H1 (cell line): ENCODE results near the gene MGST3. TPM values are rescaled to one million over a fixed set of nuclear protein-coding genes. Genes with fewer than 3 reads are reported as not detected.
A peak's percentile ranks its signal among the peaks of the same experiment; 100 is the strongest.

Experiments used
- CTCF ChIA-PET: fragments of 300-600 bp; sonication (Branson Sonifier 250); formaldehyde crosslinking; loops from one replicate; lab custom pipeline; 2021; ENCODE audit not compliant: partially characterized antibody; lab: Charles Lee
- POLR2A ChIA-PET: fragments of 300-600 bp; sonication (Branson Sonifier 250); formaldehyde crosslinking; loops from one replicate; lab custom pipeline; 2021; ENCODE audit warnings: inconsistent platforms; ENCODE audit not compliant: partially characterized antibody; lab: Charles Lee
- DNase-seq, 2 experiments: peaks; one replicate each; pipeline versions ENCODE4 v3.0.0 to v3.0.0-alpha.2; 2010 to 2022; ENCODE audit warnings: low spot score in 2 of 2, low read depth in 1 of 2, mixed read lengths in 1 of 2
- FAIRE-seq: peaks from 2 replicates; lab custom pipeline; 2011; peaks lifted over from hg19 to GRCh38; lab: Jason Lieb, UNC
- H2AFZ ChIP-seq: 2 replicates; pipeline ENCODE4 v1.8.1; 2012; ENCODE audit warnings: low read length, inconsistent platforms
- H2AK5ac ChIP-seq: 2 replicates; pipeline ENCODE4 v1.6.1; 2013; ENCODE audit warnings: low read depth, low read length
- H2BK120ac ChIP-seq: replicated peaks from 2 replicates; pipeline ENCODE3; 2013; ENCODE audit warnings: low read depth, low read length, inconsistent platforms
- H2BK12ac ChIP-seq: 2 replicates; pipeline ENCODE4 v1.6.1; 2013; ENCODE audit warnings: low read depth, low read length
- H2BK15ac ChIP-seq: 2 replicates; pipeline ENCODE4 v1.6.1; 2013; ENCODE audit warnings: low read length
- H2BK20ac ChIP-seq: 2 replicates; pipeline ENCODE4 v1.6.1; 2013; ENCODE audit warnings: low read length
- H2BK5ac ChIP-seq: 2 replicates; pipeline ENCODE4 v1.6.1; 2013; ENCODE audit warnings: low read depth, low read length
- H3K14ac ChIP-seq: 2 replicates; pipeline ENCODE4 v1.6.1; 2013; ENCODE audit warnings: inconsistent platforms; ENCODE audit not compliant: insufficient read length
- H3K18ac ChIP-seq: 2 replicates; pipeline ENCODE4 v1.6.1; 2013; ENCODE audit warnings: low read length; ENCODE audit errors: extremely low read depth
- H3K23ac ChIP-seq: 2 replicates; pipeline ENCODE4 v1.6.1; 2013; ENCODE audit warnings: inconsistent platforms; ENCODE audit not compliant: insufficient read length
- H3K23me2 ChIP-seq: 2 replicates; pipeline ENCODE4 v1.6.1; 2013; ENCODE audit warnings: low read depth, low read length
- H3K27ac ChIP-seq: 2 replicates; pipeline ENCODE4 v1.6.1; 2011; ENCODE audit warnings: low read depth, low read length, inconsistent platforms
- H3K27me3 ChIP-seq, 4 experiments: replicated peaks in 1 of 4; 1 replicate in 1 of 4; 2 replicates in 3 of 4; pipeline versions ENCODE4 v1.6.1 to v1.8.1; 2011 to 2013; ENCODE audit warnings: low read length in 3 of 4, mild to moderate bottlenecking in 3 of 4, inconsistent platforms in 2 of 4, mixed read lengths in 2 of 4, moderate library complexity in 1 of 4; ENCODE audit not compliant: control insufficient read depth in 3 of 4, insufficient read depth in 3 of 4; ENCODE audit errors: extremely low read depth in 1 of 4
- H3K36me3 ChIP-seq, 4 experiments: 2 replicates each; pipeline versions ENCODE4 v1.6.1 to v1.8.1; 2011 to 2013; ENCODE audit warnings: mild to moderate bottlenecking in 4 of 4, low read length in 3 of 4, moderate library complexity in 2 of 4, control low read depth in 1 of 4, inconsistent platforms in 1 of 4; ENCODE audit not compliant: insufficient read depth in 4 of 4, control insufficient read depth in 2 of 4
- H3K4ac ChIP-seq: replicated peaks from 2 replicates; pipeline ENCODE3; 2013; ENCODE audit warnings: low read length, low read depth, mixed read lengths, inconsistent platforms; ENCODE audit not compliant: insufficient read length
- H3K4me1 ChIP-seq, 4 experiments: replicated peaks in 1 of 4; 1 replicate in 1 of 4; 2 replicates in 3 of 4; pipeline versions ENCODE4 v1.6.1 to v1.8.1; 2011 to 2013; ENCODE audit warnings: low read length in 3 of 4, inconsistent platforms in 2 of 4, mixed read lengths in 1 of 4; ENCODE audit not compliant: insufficient read depth in 4 of 4, control insufficient read depth in 3 of 4
- H3K4me2 ChIP-seq, 2 experiments: 2 replicates each; pipeline versions ENCODE4 v1.6.1 to v1.8.1; 2011 to 2013; ENCODE audit warnings: low read depth in 2 of 2, low read length in 2 of 2, control low read depth in 1 of 2, inconsistent platforms in 1 of 2, mild to moderate bottlenecking in 1 of 2; ENCODE audit not compliant: insufficient read depth in 1 of 2
- H3K4me3 ChIP-seq, 4 experiments: fragments of 200-600, 300-600 bp in 1 of 4; sonication (generic), shearing (Covaris generic), sonication (Bioruptor Twin) in 1 of 4; 2 replicates each; pipeline versions ENCODE4 v1.5.1 to v1.8.1; 2011 to 2016; ENCODE audit warnings: low read length in 4 of 4, low read depth in 3 of 4, control low read depth in 2 of 4, inconsistent platforms in 2 of 4, mild to moderate bottlenecking in 2 of 4, mixed read lengths in 1 of 4, moderate library complexity in 1 of 4; ENCODE audit not compliant: insufficient read depth in 2 of 4; ENCODE audit errors: extremely low read depth in 1 of 4
- H3K56ac ChIP-seq: replicated peaks from 2 replicates; pipeline ENCODE3; 2013; ENCODE audit warnings: low read depth, mild to moderate bottlenecking, mixed read lengths, low read length, inconsistent platforms; ENCODE audit not compliant: insufficient read length
- H3K79me1 ChIP-seq: 2 replicates; pipeline ENCODE4 v1.6.1; 2013; ENCODE audit warnings: low read depth, low read length, control low read depth
- H3K79me2 ChIP-seq, 2 experiments: 2 replicates each; pipeline versions ENCODE4 v1.6.1 to v1.8.1; 2012 to 2013; ENCODE audit warnings: low read length in 2 of 2, mild to moderate bottlenecking in 2 of 2, inconsistent platforms in 1 of 2; ENCODE audit not compliant: insufficient read depth in 2 of 2, control insufficient read depth in 1 of 2
- H3K9ac ChIP-seq, 4 experiments: replicated peaks in 1 of 4; 1 replicate in 1 of 4; 2 replicates in 3 of 4; pipeline versions ENCODE4 v1.6.1 to v1.8.1; 2011 to 2013; ENCODE audit warnings: low read depth in 3 of 4, low read length in 3 of 4, control low read depth in 2 of 4, mild to moderate bottlenecking in 2 of 4, moderate library complexity in 2 of 4, inconsistent platforms in 1 of 4; ENCODE audit errors: extremely low read depth in 1 of 4
- H3K9me3 ChIP-seq, 2 experiments: 2 replicates each; pipeline versions ENCODE4 v1.6.1 to v1.8.1; 2012 to 2013; ENCODE audit warnings: mild to moderate bottlenecking in 2 of 2, moderate library complexity in 2 of 2, control low read depth in 1 of 2, inconsistent platforms in 1 of 2, low read depth in 1 of 2, low read length in 1 of 2, mixed read lengths in 1 of 2; ENCODE audit not compliant: insufficient read depth in 2 of 2
- H4K20me1 ChIP-seq, 2 experiments: replicated peaks in 1 of 2; 2 replicates each; pipeline versions ENCODE3 to v1.8.1; 2011 to 2013; ENCODE audit warnings: inconsistent platforms in 2 of 2, low read length in 2 of 2, mild to moderate bottlenecking in 1 of 2; ENCODE audit not compliant: insufficient read depth in 2 of 2, control insufficient read depth in 1 of 2
- H4K5ac ChIP-seq: 2 replicates; pipeline ENCODE4 v1.6.1; 2013; ENCODE audit warnings: low read length, low read depth, mixed read lengths, inconsistent platforms; ENCODE audit not compliant: insufficient read length
- H4K8ac ChIP-seq: 2 replicates; pipeline ENCODE4 v1.8.0; 2013; ENCODE audit warnings: mild to moderate bottlenecking, moderate library complexity, low read length, inconsistent platforms; ENCODE audit not compliant: insufficient read depth; ENCODE audit errors: extremely low read depth
- H4K91ac ChIP-seq: replicated peaks from 2 replicates; pipeline ENCODE3; 2013; ENCODE audit warnings: low read length, mixed read lengths, inconsistent platforms; ENCODE audit not compliant: insufficient read length
- BACH1 ChIP-seq: IDR thresholded peaks from 2 replicates; pipeline ENCODE4 v1.6.1; 2012; ENCODE audit warnings: low read length, improper control_type of control experiment
- EGR1 ChIP-seq: IDR thresholded peaks from 2 replicates; pipeline ENCODE4 v1.6.1; 2011; ENCODE audit warnings: low read depth, low read length, borderline replicate concordance
- GTF2F1 ChIP-seq: IDR thresholded peaks from 2 replicates; pipeline ENCODE4 v1.6.1; 2012; ENCODE audit warnings: low read depth, low read length, improper control_type of control experiment, borderline replicate concordance
- HDAC2 ChIP-seq, 2 experiments: fragments of 300-600 bp in 1 of 2; sonication (generic) in 1 of 2; IDR thresholded peaks; 2 replicates each; pipeline ENCODE4 v1.6.1; 2011 to 2012; ENCODE audit warnings: low read depth in 2 of 2, low read length in 2 of 2, mild to moderate bottlenecking in 2 of 2, moderate library complexity in 2 of 2, borderline replicate concordance in 1 of 2, inconsistent platforms in 1 of 2
- JUN ChIP-seq: IDR thresholded peaks from 2 replicates; pipeline ENCODE4 v1.6.1; 2011; ENCODE audit warnings: low read depth, mild to moderate bottlenecking, improper control_type of control experiment, low read length
- KDM1A ChIP-seq: fragments of 200-600, 300-600 bp; sonication (generic); IDR thresholded peaks from 2 replicates; pipeline ENCODE4 v1.7.1; 2016; ENCODE audit warnings: mild to moderate bottlenecking, low read length, borderline replicate concordance
- KDM5A ChIP-seq: fragments of 200-600 bp; IDR thresholded peaks from 2 replicates; pipeline ENCODE4 v1.7.1; 2012; ENCODE audit warnings: mild to moderate bottlenecking, low read length, inconsistent platforms, mixed read lengths
- POU5F1 ChIP-seq: IDR thresholded peaks from 2 replicates; pipeline ENCODE4 v1.6.1; 2011; ENCODE audit warnings: low read depth, mild to moderate bottlenecking, low read length, moderate library complexity
- RFX5 ChIP-seq: IDR thresholded peaks from 2 replicates; pipeline ENCODE4 v1.6.1; 2011; ENCODE audit warnings: low read depth, low read length, improper control_type of control experiment, borderline replicate concordance
- SIRT6 ChIP-seq: IDR thresholded peaks from one replicate; pipeline ENCODE4 v1.7.1; 2012; ENCODE audit warnings: low read length, inconsistent platforms
- SP4 ChIP-seq: IDR thresholded peaks from 2 replicates; pipeline ENCODE4 v1.6.1; 2012; ENCODE audit warnings: low read length, inconsistent platforms
- TAF7 ChIP-seq: optimal IDR thresholded peaks from 2 replicates; pipeline ENCODE3; 2011; ENCODE audit warnings: low read depth, mild to moderate bottlenecking, inconsistent platforms, low read length, moderate library complexity, borderline replicate concordance
- WGBS, 2 experiments: shearing (Covaris generic) in 1 of 2; methylation state at CpG; one replicate each; pipeline versions ENCODE4 v1.1.6 to v1.1.7; 2013 to 2015; ENCODE audit warnings: low lambda C conversion rate in 2 of 2, mixed read lengths in 2 of 2, inconsistent platforms in 1 of 2, low coverage in 1 of 2, missing lambda C conversion rate in 1 of 2; ENCODE audit not compliant: insufficient replicate concordance in 2 of 2, insufficient coverage in 1 of 2, insufficient read length in 1 of 2; ENCODE audit errors: extremely low coverage in 1 of 2, missing lambda C conversion rate in 1 of 2; 5-methylcytosine and 5-hydroxymethylcytosine counted together
- polyA plus RNA-seq, 7 experiments: library from polyadenylated mRNA; depleted of rRNA in 3 of 7; stranded (reverse) in 5 of 7; unstranded in 2 of 7; fragments of >200 nt in 5 of 7; fragments of 200-250 nt in 2 of 7; gene quantifications; 1 replicate in 5 of 7; 2 replicates in 1 of 7; 4 replicates in 1 of 7; pipeline versions ENCODE4 v1.2.1 to v1.2.3, GENCODE V29; 2011 to 2013; ENCODE audit warnings: missing spikeins in 2 of 7, mixed read lengths in 2 of 7
- total RNA-seq: library from RNA; stranded (reverse); fragmentation: NEBNext Ultra II Directional; extraction: Animal tissue kit (Norgen Biotek cat#: 25700); gene quantifications from 2 replicates; pipeline ENCODE4 v1.2.1, GENCODE V29; 2021
- TF ChIP-seq, protein P1 (sequence below): IDR thresholded peaks from 2 replicates; pipeline ENCODE4 v1.6.1; 2012; ENCODE audit warnings: inconsistent platforms

MGST3 gene
- total and polyA plus RNA-seq, 2 of the 8 experiments (the other 6 are each of a cell fraction or from before 2014, with no cell fraction given): 124 to 257 TPM

GRCh38 chr1:165632491-165632890 lies 1.5 kb downstream of the MGST3 start:
- no peak overlapping the region for H3K27ac ChIP-seq
- no peaks in the 10 kb centered on the region for H4K20me1 ChIP-seq
- no peak overlapping the region for H3K14ac ChIP-seq
- no peak overlapping the region for H2BK15ac ChIP-seq
- H3K9me3 ChIP-seq: no peaks in the 10 kb centered on the region
- POLR2A ChIA-PET: interaction anchor here (0.8 to 1.1 kb wide), 2 partner anchors 9 to 133 kb away, joined by 3 read pairs; no protein-coding TSS in a partner anchor
- FAIRE-seq (no peak), DNase-seq (no peak)
- H3K18ac ChIP-seq: no peak overlapping the region
- no peak overlapping the region for H3K4ac ChIP-seq
- H4K91ac ChIP-seq: no peak overlapping the region
- CTCF ChIA-PET: interaction anchor here (0.7 to 2.2 kb wide), 4 partner anchors 13 to 514 kb away, joined by 3 to 8 read pairs (median 4); no protein-coding TSS in a partner anchor
- 65% methylated on average over 7 of the region's 7 CpGs; no CpG with 5 or more reads in 1 of the 2 experiments for WGBS, 2 experiments
- no peak overlapping the region for H2BK5ac ChIP-seq
- no peak overlapping the region for H4K5ac ChIP-seq
- no peaks in the 10 kb centered on the region for H3K27me3 ChIP-seq
- H2AFZ ChIP-seq: no peak overlapping the region
- no peak overlapping the region for H2BK120ac ChIP-seq
- H3K23me2 ChIP-seq: peaks cover 10% of the 10 kb centered on the region; the same call in 1 of the 2 replicates
- no peak overlapping the region for H2BK12ac ChIP-seq
- H3K79me2 ChIP-seq: peaks cover 0 to 31% of the 10 kb centered on the region in 2 experiments; a peak in 2 of 4 replicates
- H2BK20ac ChIP-seq: no peak overlapping the region
- H4K8ac ChIP-seq: no peak overlapping the region
- H3K4me3 ChIP-seq: peak overlapping the region in 3 of 4 experiments; percentile 80 to 84 (median 83); a peak in 5 of 8 replicates
- no peaks in the 10 kb centered on the region; a peak in 1 of 8 replicates for H3K36me3 ChIP-seq
- H3K56ac ChIP-seq: no peak overlapping the region
- H3K79me1 ChIP-seq: no peaks in the 10 kb centered on the region
- peaks cover 3 to 13% (median 6%) of the 10 kb centered on the region in 4 experiments; a peak in 4 of 7 replicates for H3K4me1 ChIP-seq
- H3K9ac ChIP-seq: no peak overlapping the region
- peak overlapping the region; percentile 75 to 86 for H3K4me2 ChIP-seq
- H2AK5ac ChIP-seq: no peak overlapping the region
- H3K23ac ChIP-seq: no peak overlapping the region
- no peak for TF ChIP-seq BACH1
- TF ChIP-seq RFX5: no peak
- no peak for TF ChIP-seq POU5F1
- no peak for TF ChIP-seq KDM1A
- TF ChIP-seq HDAC2 (IDR thresholded peaks at IDR 0.05; ENCODE audit: borderline replicate concordance in 1 of 2, low read depth in 2 of 2, low read length in 2 of 2): no peak
- TF ChIP-seq, protein P1, sequence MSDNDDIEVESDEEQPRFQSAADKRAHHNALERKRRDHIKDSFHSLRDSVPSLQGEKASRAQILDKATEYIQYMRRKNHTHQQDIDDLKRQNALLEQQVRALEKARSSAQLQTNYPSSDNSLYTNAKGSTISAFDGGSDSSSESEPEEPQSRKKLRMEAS: no peak
- no peak for TF ChIP-seq SIRT6
- TF ChIP-seq JUN: no peak
- no peak for TF ChIP-seq TAF7
- no peak for TF ChIP-seq SP4
- no peak for TF ChIP-seq KDM5A
- no peak for TF ChIP-seq EGR1
- TF ChIP-seq GTF2F1: no peak
